ENCODE results near the gene ASB9. TPM values are rescaled to one million over a fixed set of nuclear protein-coding genes. Genes with fewer than 3 reads are reported as not detected.
"Not testable (repeated sequence)": the region's sequence is repeated elsewhere in the genome, so short reads cannot be mapped to it uniquely, and the experiment has no call there.

ASB9 gene
- total RNA-seq, 1 donor from 2014 or later, result 0.40 TPM

DNA sequence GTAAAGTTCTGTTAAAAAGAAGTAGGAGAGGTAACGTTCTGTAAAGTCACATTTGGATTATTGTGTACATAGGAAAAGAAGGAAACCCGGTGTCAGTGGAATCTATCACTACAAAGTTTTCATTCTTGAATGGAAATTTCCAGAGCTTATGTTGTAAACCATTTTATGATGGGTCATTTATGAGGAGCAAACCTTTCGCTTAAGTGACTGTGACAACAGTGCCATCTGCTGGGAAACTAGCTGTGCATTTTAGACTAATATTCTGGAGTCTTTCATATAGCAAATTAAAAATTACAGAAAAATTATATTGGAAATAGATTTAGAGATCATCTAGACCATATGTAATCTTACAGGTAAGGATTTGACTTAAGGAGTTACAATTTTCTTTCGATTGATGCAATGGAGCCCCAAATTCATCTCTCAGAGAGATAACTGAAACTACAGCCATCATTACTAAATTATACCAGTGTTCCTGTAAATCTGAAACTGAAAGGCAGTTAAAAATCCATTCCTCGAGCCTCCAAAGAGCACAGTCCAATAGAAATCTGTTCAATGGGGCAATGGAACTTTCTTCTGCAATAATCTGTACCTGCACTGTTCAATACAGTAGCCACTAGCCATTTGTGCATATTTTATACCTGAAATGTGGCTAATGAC, 26.9 kb downstream of the ASB9 start:
- peak; percentile 65 to 86 for DNase-seq (ENCODE audit: low read depth in 2 of 2)

DNA sequence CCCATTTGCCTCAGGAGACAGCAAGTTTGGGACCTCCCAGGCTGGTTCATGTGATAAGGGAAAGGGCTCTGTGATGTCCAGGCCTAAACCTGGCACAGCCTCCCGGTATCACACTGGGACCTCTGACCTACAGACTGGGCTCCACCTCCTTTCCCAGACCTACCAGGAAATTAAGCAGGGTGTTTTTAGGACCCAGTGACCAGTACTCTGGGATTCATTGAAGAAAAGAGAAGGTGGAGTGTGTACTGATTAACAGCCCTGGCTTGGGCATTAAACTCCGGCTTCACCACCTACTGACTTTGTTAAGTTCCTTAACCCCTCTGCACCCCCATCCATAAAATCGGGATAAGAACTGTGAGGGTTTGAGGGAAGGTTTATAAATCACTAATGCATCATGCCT, 28.6 kb downstream of the ASB9 start:
- peak in 1 of 2 donors; percentile 31 for DNase-seq (ENCODE audit: low read depth in 2 of 2)

DNA sequence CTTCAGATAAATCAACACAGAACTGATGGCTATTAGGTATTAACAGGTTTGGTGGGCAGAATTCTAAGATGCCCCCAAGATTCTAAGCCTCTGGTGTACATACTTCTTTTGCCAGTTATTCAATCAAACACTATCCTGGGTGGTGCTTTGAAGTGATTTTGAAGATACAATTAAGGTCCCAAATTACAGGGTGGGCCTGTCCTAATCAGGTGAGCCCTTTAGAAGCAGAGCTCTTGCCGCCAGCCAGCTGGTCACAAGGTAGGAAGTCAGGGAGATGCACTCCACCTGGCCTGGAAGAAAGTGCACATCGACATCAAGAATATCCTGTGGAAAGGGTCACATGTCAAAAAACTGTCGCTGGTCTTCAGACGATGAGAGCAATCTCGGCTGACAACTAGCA, 29.5 kb downstream of the ASB9 start:
- no peak for DNase-seq (ENCODE audit: low read depth in 2 of 2)

DNA sequence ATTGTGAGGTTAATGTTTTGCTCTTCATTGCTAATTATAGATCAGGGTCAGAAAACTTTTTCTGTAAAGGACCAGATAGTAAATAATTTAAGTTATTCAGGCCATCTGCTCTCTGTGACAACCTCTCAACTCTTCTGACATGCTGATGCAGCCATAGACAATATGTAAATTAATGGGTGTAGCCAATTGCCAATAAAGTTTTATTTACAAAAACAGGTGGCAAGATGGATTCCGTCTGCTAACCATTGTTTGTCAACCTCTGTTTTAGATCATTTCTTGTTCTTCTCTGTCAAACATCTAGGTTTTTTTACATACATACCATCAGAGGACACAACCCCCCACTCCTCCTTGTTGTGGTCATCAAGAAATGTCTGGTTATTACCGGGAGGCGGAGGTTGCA, 33.7 kb downstream of the ASB9 start:
- no peak for DNase-seq (ENCODE audit: low read depth in 2 of 2)

DNA sequence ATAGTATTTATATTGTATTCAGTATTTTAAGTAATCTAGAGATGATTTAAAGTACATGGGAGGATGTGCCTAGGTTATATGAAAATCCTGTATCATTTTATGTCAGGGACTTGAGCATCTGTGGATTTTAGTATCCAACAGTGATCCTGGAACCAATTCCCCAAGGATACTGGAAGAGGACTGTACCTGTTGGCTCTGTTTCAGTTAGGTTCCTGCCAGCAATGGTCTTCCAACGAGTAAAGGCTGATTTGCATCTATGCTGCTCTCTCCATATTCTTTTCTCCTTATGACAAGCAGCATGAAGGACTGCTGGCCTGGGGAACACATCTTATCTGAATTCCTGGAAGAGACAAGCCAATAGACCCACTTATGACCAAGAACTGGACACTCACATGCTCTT, 34.9 kb downstream of the ASB9 start:
- DNase-seq (ENCODE audit: low read depth in 2 of 2), result no peak

DNA sequence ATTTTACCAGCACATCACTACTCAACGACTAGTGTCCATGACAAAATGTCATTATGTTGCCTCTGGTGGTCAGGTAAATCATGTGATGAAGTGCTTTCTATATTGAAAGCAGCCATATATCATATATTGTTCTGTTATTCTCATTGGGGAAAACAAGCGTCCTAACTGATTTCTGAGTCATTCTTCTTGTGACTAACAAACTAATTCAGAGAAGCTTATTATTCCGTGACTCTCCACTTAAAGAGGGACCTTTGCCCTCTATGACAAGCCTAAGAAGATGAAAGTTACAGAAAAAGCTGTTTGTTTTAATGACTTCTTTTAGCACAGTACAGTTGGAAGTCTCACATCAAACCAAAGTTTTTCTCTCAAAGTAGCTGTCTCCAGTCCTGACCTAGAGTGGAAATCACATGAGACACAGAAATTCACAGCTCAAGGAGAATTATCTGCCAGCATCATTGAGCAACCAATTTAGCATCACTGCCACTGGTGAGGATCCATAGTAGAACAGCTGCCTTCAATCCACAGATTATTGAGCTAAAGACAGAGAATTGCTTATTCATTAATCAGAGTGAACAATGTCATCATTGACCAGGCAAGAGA, 36.4 kb downstream of the ASB9 start:
- peak in 1 of 2 donors; percentile 5 for DNase-seq (ENCODE audit: low read depth in 2 of 2)

DNA sequence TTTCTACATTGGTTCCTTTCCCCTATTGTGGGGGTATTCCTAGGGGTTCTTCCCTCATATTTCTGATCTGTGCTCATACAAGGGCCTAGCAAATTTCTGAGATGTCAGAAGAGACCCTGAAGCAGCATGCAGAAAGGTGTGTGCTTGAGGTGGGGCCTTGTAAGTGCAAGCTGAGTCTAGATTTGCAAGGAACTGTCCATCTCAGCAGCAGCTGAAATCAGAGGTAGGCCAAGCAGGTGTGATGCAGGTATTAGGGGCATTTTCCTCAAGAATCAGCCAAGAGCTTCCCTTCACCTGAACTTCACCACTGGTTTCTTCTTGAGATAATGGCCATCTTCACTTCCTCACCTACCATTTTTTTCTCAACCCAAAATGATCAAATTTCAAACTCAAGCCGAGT, 45.1 kb downstream of the ASB9 start:
- DNase-seq (ENCODE audit: low read depth in 2 of 2), result no peak

DNA sequence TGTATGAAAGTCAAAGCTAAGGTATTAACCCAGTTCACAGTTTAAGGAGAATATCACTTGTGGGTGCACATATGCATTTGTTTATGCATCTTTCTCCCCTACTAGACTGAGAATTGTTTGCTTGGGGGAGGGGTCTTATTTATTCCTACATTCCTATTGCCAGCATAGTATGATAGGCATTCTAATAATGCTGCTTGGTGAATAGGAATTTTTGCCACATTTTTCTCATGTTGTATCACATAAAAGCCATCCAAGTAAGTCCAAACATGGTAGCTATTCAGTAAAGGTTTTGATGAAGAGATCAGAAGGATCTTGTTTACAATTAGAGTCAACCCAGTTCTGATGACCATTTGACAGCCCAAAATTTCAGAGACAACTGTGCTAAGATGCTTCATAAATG, 48.6 kb downstream of the ASB9 start:
- DNase-seq (ENCODE audit: low read depth in 2 of 2), result no peak

DNA sequence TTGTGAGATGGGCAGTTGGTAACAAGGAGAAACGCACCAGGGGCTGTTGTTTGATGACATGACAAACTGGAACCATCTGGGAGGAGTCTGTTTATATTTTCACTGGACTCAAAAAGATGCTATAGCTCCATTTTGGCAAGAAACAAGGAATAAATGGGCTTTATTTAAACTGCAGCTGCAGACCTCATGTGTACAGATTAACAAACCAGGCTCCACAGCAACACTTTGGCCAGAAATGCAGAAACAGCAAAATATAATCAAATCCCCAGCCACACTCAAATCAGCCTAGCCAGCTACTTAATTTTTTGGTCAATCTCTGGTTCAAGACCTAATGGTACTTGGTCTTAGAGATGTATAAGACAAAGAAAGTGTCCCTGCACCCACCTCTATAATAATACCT, 52.7 kb downstream of the ASB9 start:
- DNase-seq (ENCODE audit: low read depth in 2 of 2), result no peak

DNA sequence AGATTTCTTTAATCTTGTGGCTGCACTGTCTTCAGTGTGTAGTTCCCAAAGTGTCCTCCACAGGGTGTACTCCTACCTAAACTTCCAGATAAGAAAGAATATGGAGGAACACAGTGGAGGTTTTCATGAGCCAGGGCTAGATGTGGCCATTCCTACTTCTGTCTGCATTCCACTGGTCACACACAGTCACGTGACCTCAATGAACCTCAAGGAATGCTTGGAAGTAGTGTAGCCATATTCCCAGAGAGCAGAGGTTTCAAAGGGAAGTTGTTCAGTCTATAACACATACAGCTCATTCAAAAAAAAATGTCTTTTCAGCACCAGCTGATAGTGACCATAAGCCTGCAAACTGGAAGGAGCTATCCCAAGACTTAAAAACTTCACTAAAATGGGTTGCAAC, 53.6 kb downstream of the ASB9 start:
- no peak for DNase-seq (ENCODE audit: low read depth in 2 of 2)

DNA sequence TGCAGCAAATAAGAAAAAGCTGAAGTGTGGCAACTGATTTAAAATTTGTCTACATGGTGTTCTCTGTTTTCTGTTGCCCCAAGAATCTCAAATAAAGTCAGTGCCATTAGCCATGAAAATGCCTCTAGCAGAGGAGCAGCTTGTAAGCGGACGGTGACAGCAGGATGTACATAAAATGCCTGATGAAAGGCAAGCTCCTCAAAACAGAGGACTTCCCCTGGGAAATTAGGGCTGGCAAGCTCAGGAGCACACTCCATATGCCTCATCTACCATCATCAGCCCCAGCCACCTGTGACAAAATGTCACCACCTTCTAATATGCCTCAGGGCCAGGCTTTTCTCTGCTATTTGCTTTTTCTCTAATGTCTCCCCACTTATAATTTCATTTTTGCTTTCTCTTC, 54.5 kb downstream of the ASB9 start:
- DNase-seq (ENCODE audit: low read depth in 2 of 2), result no peak

DNA sequence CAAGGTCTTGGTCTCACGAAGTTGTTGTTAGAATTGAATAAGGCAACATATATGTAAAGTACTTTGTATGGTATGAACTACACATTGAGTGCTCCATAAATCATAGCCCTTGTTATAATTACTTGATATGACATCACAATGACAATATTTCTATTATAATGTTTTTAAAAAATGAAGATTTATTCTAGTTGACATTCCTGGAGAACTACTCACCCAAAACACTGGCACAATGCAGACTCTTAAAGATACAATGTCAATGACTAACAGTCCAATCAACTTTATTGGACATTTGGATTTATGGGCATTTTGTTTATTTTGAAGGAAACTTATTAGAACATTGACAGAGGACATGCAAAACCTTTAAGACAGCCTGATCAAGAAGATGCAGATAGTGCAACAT, 55.3 kb downstream of the ASB9 start:
- DNase-seq (ENCODE audit: low read depth in 2 of 2), result no peak

DNA sequence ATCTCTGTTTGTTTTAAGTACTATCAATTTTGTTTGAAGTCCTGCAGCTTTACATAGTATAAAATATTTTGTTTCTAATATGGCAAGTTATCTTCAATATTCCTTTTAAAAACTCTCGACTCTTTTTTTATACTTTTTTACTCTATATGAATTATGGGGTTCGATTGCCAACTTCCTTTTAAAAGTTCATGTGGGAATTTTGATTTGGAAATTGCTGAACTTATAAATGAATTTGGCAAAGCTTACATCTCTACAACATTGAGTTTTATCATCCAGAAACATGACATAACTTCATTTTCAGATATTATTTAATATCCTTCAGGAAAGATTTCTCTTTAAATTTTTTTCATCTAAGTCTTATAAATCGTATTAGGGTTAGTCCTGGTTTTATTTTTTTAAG, 60.8 kb downstream of the ASB9 start:
- no peak for DNase-seq (ENCODE audit: low read depth in 2 of 2)

DNA sequence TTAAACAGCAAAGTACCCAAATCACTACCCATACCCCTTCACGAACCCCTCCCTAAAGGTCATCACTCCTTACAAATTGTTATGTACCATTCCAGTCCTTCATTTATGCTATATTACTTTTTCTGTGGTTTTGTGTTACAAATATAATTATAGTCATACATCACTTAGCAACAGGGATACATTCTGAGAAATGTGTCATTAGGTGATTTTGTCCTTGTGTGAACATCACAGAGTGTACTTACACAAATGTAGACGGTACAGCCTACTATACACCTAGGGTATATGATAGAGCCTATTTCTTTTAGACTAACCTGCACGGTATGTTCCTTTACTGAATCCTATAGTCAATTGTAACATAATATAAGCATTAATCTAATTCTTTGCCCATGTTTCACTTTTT, 61.9 kb downstream of the ASB9 start:
- no peak for DNase-seq (ENCODE audit: low read depth in 2 of 2)

DNA sequence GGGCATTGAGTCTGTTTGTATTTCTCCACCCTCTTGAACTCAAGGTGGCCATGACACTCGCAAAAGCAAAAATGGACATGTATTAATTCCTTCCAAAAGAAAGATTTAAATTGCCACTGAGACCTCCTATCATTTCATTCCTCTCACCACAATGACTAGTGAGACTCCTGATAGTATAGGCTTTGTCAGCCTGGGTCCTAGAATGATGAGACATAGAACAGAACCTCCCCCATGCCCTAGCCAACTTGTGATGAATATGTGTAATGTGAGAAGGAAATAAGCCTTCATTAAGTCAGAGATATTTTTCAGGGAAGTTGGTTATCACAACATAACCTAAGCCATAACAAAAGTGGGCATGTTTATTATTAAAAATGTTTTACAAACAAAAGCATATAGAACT, 62.5 kb downstream of the ASB9 start:
- no peak for DNase-seq (ENCODE audit: low read depth in 2 of 2)

DNA sequence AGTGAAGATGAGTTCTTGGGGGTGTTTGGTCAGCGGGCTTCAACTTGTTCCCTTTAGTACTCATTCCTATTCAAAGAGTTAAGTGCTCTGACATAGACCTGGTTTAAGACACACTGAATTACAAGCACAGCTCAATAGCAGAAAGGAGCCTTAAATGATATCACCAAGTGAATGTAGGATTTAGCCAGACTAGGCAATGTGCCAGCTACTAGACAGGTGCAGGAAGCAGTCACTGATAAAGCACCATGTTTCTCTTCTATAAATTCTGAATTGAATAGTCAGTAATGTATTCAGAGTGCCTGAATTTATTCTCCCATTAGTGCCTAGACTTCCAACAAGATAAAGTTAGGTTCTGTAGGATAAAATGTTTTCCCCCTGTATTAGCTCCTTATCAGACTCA, 63.6 kb downstream of the ASB9 start:
- peak; percentile 2 to 32 for DNase-seq (ENCODE audit: low read depth in 2 of 2)

DNA sequence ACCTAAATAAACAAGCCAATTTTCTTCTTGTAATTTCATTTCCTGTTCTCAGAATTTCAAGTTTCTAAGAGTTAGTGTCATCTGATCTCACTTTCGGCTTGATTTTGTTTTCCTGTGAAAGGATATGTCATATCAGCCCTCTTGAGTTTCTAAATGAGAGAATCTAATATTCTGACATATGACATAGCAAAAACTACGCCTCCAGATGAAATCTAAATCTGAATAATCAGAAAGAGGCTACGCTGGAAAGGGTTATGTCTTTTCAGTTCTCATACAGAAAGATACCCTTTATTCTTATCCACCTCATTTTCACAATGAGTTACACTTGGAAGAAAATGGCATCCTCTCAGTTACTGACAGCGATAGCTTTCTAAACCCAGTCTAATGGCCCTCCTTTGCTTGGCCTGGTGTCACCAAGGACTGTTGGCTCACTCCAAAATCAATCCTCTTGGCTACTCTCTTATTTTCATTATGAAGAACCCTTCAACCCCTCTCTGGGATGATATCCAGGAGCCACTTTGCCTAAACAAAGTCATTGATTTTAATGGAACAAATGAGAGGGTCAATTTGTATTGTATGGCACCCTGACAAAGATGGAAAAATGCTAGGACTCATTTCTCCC, 65.6 kb downstream of the ASB9 start:
- DNase-seq (ENCODE audit: low read depth in 2 of 2), result no peak

DNA sequence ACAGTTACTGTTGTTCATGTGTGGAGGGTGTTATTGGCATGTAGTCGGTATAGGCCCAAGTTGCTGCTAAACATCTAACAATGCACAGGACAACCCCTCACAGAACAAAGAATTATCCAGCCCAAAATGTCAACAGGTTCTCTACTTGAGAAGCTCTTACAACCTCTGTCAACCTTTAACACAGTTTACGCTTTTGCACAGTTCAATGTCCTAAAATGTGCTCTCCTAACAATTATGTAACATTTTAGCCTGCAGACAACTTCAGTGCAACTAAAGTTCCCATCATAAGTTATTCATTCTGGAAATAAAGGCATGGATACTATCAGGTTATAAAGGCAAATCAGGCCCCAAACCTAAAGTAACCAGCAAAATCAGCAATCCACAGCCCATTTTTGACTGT, 66.2 kb downstream of the ASB9 start:
- DNase-seq (ENCODE audit: low read depth in 2 of 2), result no peak

DNA sequence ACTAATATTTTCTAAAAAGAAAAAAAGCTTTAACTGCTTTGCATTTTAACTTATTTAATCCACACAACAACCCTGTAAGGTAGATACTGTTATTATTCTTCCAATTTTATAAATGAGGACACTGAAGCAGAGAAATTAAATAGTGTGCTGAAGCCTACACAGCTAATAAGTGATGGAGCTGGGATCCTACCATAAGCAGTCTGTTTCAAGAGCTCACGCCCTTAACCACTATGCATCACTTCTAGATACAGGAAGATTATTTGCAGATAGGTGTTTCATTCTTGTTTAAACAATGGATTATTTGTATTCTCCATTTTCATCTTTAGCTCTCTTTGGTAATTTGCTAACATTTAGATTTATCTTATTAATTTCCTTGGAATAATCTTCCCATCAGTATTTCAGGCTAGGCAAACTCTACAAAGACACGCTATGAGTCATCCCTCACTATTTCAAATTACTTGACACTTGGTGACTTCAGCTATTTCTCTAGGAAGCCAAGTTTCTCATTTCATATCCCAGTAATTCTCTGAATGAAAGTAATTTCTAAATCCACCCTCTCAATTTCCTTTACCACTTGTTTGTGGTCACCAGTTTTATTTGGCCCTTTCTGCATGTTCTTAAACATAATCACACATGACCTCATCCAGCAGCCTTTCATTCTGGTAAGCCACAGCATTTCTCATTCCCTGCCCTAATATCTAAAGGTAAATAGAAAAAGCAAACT, 67.3 kb downstream of the ASB9 start:
- DNase-seq (ENCODE audit: low read depth in 2 of 2), result no peak

DNA sequence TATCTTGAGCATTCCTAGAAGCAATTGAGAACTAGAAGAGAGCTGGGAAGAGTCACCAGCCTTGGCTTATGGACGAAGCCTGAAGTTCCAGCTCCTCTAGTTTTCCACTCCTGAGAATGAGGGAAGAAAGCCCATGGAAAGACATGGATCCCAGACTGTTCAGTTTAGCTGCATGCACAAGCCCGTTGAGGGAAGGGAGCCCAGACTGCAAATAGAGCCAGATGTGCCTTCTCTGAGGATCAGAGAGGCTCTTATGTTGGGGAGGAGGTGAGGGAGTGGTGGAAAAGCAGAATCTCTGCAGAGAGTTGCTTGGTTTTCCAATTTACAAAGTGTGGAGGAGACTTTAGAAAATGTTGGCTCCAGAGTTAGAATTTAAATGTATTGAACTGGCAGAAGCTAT, 69.0 kb downstream of the ASB9 start:
- DNase-seq (ENCODE audit: low read depth in 2 of 2), result no peak

DNA sequence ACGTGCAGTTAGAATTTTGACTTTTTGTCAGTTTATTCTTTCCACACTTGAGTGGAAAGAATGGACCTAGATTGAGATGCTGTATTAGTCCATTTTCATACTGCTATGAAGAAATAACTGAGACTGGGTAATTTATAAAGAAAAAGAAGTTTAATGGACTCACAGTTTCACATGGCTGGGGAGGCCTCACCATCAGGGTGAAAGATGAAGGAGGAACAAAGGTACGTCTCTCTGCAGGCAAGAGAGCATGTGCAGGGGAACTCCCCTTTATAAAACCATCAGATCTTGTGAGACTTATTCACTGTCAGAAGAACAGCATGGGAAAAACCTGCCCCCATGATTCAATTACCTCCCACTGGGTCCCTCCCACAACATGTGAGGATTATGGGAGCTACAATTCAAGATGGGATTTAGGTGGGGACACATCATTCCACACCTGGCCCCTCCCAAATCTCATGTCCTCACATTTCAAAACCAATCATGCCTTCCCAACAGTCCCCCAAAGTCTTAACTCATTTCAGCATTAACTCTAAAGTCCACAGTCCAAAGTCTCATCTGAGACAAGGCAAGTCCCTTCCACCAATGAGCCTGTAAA, 71.2 kb downstream of the ASB9 start:
- DNase-seq (ENCODE audit: low read depth in 2 of 2), result not testable (repeated sequence)

DNA sequence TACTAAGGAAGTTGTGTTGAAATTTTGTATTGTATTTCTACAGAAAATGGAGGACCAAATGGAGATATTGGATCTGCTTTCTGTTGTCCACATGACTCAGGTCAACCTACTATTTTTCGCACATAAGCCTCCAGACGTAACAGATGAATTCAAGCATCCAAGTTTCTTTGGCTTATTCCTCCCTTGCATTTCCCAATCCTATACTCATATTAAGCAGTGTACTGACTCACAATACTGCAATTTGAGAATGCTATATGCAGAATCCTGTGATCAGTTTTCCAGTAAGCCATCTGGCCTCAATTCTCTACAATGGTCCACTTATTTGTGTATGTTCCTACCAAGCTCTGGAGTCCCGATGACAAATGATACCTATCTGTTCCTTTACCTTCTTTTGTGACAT, 75.7 kb downstream of the ASB9 start:
- DNase-seq (ENCODE audit: low read depth in 2 of 2), result no peak
